Hematopoietic multipotent progenitor cell treated with erythropoietin and hydrocortisone succinate and interleukin-3 and kit ligand, for 17 days (in vitro differentiated cells): Measurements from ENCODE around the gene HTR3B.
"Not testable (repeated sequence)": the region's sequence is repeated elsewhere in the genome, so short reads cannot be mapped to it uniquely, and the experiment has no call there.

Source experiments
- DNase-seq: peaks from one replicate; pipeline ENCODE4 v3.0.0-alpha.2; 2015; ENCODE audit warnings: low spot score

HTR3B gene

DNA sequence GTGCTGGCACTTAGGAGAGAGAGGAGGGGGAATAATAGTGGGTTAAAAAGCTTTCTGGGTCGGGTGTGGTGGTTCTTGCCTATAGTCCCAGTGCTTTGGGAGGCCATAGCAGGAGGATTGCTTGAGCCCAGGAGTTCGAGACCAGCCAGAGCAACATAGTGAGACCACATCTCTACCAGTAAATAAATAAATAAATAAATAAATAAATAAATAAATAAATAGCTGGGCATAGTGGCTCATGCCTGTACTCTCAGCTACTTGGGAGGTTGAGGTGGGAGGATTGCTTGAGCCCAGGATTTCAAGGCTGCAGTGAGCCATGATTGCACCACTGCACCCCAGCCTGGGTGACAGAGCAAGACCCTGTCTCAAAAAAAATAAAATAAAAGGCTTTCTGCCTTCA lies 41.6 kb downstream of the HTR3B start:
- not testable (repeated sequence) for DNase-seq

DNA sequence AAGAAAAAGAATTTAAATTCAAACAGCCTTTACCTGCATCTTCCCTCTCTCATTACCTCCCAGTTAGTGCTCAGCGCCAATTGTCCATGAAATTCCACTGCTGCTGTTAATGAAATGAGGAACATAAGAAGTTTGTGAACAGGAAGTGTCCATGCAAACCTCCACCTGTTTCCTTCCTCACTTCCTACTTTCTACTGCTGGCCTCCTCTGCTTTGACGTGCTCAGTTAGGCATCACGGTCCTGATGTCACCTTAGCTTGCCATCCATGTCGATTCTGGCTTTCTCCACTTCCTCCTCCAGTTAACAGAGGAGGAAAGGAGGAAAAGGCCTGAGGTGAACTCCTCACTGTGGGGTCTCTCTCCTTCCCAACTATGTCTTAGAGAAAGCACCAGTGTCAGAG lies 43.4 kb downstream of the HTR3B start:
- no peak for DNase-seq

DNA sequence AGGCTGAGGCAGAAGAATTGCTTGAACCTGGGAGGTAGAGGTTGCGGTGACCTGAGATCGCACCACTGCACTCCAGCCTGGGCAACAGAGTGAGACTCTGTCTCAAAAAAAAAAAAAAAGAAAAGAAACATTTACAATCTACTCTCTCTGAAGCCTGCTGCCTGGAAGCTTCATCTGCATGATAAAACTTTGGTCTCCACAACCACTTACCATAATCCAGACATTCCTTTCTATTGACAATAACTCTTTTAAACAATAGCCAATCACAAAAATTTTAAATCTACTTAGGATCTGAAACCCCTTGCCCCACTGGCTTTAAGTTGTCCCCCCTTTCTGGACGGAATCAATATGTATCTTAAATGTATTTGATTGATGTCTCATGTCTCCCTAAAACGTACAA lies 45.3 kb downstream of the HTR3B start:
- no peak for DNase-seq

DNA sequence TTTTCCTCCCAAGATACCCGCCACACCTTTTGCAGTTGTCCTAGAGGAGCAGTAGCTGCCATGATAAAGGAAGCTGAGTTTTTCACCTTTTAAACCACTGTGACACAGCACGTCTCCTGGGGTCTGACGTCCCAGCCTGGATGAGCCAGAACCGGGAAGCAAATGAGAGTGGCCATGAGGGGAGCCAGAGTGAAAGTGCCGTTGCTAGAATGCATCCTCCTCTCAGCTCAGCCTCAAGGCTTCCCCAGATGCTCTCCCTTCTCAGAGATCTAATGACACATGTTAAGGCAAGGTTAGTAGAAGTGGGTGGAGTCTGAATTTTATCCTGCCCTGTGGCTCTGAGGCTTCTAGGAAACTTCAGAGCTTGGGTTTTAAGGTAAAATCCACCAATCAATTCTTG lies 46.9 kb downstream of the HTR3B start:
- no peak for DNase-seq

DNA sequence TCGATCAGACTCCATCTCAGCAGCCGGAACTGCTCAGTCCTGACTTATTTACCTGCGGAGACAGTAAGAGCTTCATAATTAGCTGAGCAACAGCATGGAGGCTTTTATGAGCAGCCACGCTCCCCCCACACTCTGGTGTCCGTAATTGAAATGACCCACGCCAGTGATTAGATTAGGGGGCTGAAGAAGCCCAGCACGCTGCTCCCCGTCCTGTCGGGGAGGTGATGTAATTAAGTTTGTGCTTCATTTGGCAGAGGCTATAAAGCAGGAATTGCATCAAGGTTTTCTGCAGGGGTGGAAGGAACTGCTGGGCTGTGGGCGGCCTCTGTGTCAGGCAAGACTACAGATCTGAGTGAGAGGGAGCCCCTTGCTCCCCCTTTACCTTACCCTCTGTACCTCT lies 47.5 kb downstream of the HTR3B start:
- no peak for DNase-seq

DNA sequence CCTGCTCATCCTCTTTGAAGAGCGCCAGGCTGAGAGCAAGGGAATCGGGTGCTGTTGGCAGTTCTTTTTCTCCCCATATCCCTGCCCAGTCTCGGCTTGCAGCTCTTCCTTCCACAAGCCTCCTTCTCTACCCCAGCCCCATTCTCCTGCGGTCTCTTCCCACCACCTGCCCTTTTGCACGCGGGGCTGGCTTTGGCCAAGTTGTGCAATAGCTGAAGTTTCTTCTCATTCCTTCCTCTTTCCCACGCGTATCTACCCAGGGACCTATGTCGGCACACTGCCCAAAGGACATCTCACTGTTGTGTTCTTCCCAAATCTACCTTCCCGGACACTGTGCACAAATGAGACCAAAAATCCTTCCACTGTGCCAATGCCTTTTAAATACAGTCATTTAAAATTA lies 48.0 kb downstream of the HTR3B start:
- no peak for DNase-seq

DNA sequence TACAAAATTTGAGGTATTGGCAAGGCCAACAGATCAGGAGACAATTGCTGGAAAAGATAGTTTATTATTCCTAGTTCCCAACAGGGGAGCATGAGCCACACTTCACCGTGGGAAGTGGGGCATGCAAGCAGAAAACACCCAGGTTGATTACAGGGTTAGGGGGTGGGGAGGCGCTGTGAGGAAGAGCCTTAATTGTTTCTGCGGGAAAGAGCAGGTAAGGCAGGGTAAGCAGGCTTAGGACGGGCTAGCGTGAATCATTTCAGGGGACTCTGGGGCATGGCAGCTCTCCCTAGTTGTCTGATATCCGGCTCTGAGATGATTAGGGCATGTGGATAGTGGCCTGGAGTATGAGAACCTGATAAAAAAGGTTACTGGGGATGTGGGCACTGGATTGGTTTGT lies 49.6 kb downstream of the HTR3B start:
- no peak for DNase-seq

- DNase-seq = no peak
Measured at GRCh38 chr11:113956986-113957385, 52.4 kb downstream of the HTR3B start.

GRCh38 chr11:113960702-113961330 lies 56.2 kb downstream of the HTR3B start:
- no peak for DNase-seq

GRCh38 chr11:113967361-113967760 lies 62.8 kb downstream of the HTR3B start:
- DNase-seq = no peak

DNA sequence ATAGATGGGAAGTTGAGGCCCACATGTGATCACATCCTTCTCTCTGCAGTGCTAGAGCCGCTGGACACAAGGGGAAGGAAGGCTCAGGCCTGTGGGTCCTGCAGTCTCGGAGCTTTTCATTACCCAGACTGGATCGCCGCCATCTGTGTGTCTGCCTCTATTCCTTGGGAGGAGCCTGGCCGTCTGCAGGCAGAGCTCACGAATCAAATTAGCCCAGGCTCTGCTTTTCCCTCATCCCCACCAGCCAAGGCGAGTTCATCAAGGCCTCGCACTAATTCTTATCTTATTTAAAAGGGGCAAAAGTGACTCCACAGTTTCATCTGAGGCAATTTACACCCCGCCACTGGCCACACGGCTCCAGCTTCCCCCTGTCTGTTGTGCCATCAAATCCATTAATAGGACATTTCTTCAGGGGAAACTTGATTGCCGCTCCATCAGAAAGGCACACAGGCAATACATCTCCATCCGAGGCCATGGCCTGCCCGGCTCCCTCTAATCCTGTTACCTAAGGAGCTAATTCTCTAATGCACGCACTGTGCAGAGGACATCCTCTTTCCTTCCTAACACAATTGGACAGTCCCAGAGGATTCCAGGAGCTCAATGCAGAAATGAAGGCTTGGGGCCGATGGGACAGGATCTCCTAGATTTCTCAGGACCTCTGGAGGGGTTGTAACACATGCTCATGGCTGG lies 67.1 kb downstream of the HTR3B start:
- no peak for DNase-seq

DNA sequence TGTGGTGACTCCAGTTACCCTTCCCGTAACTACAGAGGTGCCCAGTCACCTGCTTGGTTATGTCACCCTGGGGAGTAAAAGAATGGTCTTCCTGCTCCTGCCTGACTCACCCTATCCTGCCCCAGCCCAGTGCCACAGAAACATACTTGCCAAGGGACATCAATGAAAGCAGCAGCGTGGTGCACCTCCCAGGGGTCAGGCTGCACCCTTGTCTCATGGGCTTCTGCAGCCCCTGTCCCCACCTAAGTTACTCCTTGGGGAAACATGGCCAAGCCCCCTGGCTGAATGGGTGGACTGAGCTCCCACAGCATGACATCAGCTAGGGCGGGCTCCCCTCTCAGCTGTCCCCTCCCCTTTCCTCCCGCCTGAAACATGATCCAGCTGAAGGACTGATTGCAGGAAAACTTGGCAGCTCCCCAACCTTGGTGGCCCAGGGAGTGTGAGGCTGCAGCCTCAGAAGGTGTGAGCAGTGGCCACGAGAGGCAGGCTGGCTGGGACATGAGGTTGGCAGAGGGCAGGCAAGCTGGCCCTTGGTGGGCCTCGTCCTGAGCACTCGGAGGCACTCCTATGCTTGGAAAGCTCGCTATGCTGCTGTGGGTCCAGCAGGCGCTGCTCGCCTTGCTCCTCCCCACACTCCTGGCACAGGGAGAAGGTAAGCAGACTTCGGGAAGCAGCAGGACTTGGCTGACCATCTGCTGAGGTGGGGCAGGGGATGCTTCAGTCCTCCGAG lies 70.3 kb downstream of the HTR3B start, which contains the start of gene HTR3A:
Gene HTR3A, plus strand, starts transcription at position 368 of the 730 bp plus-strand sequence. Its CDS starts 218 bp downstream, at position 586.
- DNase-seq = no peak

- no peak for DNase-seq
Measured at GRCh38 chr11:113977071-113977490, 72.5 kb downstream of the HTR3B start.

- no peak for DNase-seq
Measured at GRCh38 chr11:113977701-113978100, 73.1 kb downstream of the HTR3B start.

DNA sequence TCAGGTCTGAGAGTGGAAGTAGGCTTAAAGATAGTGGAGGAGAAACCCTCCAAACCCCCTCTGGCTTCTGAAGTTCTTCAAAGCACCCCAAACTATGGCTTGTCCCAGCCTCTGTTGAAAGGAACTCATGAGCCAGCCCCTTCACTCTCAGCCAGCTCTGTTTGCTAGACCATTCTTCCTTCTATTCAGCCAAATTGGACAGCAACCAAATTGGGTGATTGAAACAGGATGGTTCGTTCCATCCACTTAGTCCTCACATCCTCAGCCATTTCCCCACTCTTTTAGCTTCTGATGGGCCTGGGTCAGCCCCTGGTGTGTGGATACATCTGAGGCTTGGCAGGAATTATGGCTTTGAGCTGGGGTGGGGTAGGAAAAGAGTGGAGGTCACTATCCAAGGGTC lies 74.8 kb downstream of the HTR3B start:
- DNase-seq = no peak

- no peak for DNase-seq
Measured at GRCh38 chr11:113980785-113981184, 76.2 kb downstream of the HTR3B start.

DNA sequence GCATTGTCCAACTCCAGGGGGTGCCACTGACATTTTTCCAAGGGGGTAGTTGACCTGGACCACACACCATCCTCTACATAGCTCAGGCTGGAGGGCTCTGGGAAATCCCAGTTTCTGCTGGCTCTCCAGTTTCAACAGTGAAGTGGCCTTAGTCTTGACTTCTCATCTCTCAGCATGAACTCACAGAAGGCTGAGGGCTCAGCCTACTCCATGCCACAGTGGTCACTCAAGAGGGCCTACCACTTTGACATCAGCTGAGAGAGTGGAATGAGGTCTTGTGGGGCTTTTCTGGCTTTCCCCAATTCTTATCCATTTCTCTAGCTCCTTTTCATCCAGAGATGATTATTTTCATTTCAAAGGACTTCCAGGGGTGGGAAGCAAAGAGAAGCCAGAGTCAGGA lies 77.7 kb downstream of the HTR3B start:
- DNase-seq = no peak

DNA sequence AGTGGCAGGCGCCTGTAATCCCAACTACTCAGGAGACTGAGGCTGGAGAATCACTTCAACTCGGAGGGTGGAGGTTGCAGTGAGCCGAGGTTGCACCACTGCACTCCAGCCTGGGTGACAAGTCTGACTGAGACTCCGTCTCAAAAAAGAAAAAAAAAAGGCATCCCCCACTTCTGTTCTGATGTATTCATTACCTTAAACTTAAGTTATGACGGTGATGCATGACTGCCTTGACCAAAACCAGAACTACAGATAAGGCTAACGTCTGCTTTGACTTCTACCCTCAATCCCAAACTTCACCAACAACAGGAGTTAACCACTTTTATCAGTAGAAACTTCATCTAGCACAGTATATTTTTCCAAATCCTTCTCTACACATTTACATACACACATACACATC lies 80.2 kb downstream of the HTR3B start:
- no peak for DNase-seq

DNA sequence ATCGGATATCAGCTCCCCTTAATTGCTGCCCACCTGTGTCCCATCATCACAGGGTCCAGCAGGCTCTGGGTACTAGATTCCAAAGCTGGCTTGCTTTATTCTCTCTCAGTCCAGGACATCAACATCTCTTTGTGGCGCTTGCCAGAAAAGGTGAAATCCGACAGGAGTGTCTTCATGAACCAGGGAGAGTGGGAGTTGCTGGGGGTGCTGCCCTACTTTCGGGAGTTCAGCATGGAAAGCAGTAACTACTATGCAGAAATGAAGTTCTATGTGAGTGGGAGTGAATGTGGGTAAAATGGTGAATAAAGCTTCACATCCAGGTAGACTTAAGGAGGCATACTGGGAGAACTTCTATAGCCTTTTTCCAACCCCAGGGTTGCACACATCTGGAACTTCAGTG lies 81.3 kb downstream of the HTR3B start:
- DNase-seq = no peak

GRCh38 chr11:113986351-113987140 lies 82.0 kb downstream of the HTR3B start:
- DNase-seq = no peak

- DNase-seq = no peak
Measured at GRCh38 chr11:113989381-113989780, 84.8 kb downstream of the HTR3B start.

- no peak for DNase-seq
Measured at GRCh38 chr11:113989916-113990315, 85.3 kb downstream of the HTR3B start.
